GM12865 (cell line): ENCODE results near the gene EPHA5.

Experiments used
- DNase-seq: peaks from one replicate; pipeline ENCODE4 v3.0.0; 2010; ENCODE audit warnings: low read depth
- H3K4me3 ChIP-seq: 2 replicates; pipeline ENCODE4 v1.5.1; 2011; ENCODE audit warnings: mild to moderate bottlenecking, low read depth, low read length, control low read depth
- CTCF ChIP-seq: IDR thresholded peaks from 2 replicates; pipeline ENCODE4 v1.5.1; 2011; ENCODE audit warnings: low read length, control low read depth, low read depth, inconsistent platforms; ENCODE audit not compliant: insufficient read depth; ENCODE audit errors: missing control alignments

Gene EPHA5

GRCh38 chr4:65393078-65393477, 277.2 kb downstream of the EPHA5 start:
- TF ChIP-seq CTCF = no peak
- no peak overlapping the region for H3K4me3 ChIP-seq
- DNase-seq = no peak

GRCh38 chr4:65392488-65392887, 277.8 kb downstream of the EPHA5 start:
- TF ChIP-seq CTCF = no peak
- no peak for DNase-seq
- H3K4me3 ChIP-seq = no peak overlapping the region

- TF ChIP-seq CTCF = no peak
- no peak overlapping the region for H3K4me3 ChIP-seq
- no peak for DNase-seq
Observed at GRCh38 chr4:65391814-65392213, 278.5 kb downstream of the EPHA5 start.

GRCh38 chr4:65391382-65391781, 278.9 kb downstream of the EPHA5 start:
- no peak for TF ChIP-seq CTCF
- DNase-seq = no peak
- H3K4me3 ChIP-seq = no peak overlapping the region

GRCh38 chr4:65386927-65387326, 283.4 kb downstream of the EPHA5 start:
- no peak for DNase-seq
- H3K4me3 ChIP-seq = no peak overlapping the region
- TF ChIP-seq CTCF = no peak

- DNase-seq = no peak
- TF ChIP-seq CTCF = no peak
Observed at GRCh38 chr4:65383589-65384305, 286.5 kb downstream of the EPHA5 start.

GRCh38 chr4:65381648-65382047, 288.6 kb downstream of the EPHA5 start:
- H3K4me3 ChIP-seq = no peak overlapping the region
- no peak for DNase-seq
- no peak for TF ChIP-seq CTCF

More at GRCh38 chr4:65383589-65384305, 286.5 kb downstream of the EPHA5 start:
- H3K4me3 ChIP-seq = no peak overlapping the region
